Spleen (tissue), 7 donors: Measurements from ENCODE around the gene FBXO11.

Experiments used
- CTCF ChIP-seq, 11 experiments: fragments of 200-600 bp in 7 of 11; fragments of 450-650 bp in 4 of 11; sonication (generic) in 4 of 11; IDR thresholded peaks in 8 of 11; conservative IDR thresholded peaks in 3 of 11; 1 replicate in 7 of 11; 2 replicates in 4 of 11; pipeline versions ENCODE4 v1.4.0 to v1.8.0; 2016 to 2021; ENCODE audit warnings: antibody characterized with exemption in 11 of 11, inconsistent platforms in 4 of 11, mild to moderate bottlenecking in 1 of 11
- POLR2A ChIP-seq, 3 donors: fragments of 450-650 bp; IDR thresholded peaks; one replicate each; pipeline ENCODE4 v1.5.1; 2017; ENCODE audit warnings: antibody characterized with exemption in 3 of 3, mild to moderate bottlenecking in 1 of 3
- POLR2AphosphoS5 ChIP-seq, 3 donors: sonication (generic); formaldehyde crosslinking; IDR thresholded peaks; one replicate each; pipeline ENCODE4 v1.5.1; 2017; ENCODE audit warnings: antibody characterized with exemption in 3 of 3
- donor health status: DM: no; HTN: no; CAD: no; lungs with moderate emphysema.
- donor health status: DM: no; HTN: no; CAD: no.
- donor health status: DM: no; HTN: no; CAD: no.

GRCh38 chr2:47819834-47820233 is 86.5 kb downstream of the FBXO11 start:
- TF ChIP-seq CTCF (IDR thresholded peaks at IDR 0.05 in 8 of 11, conservative IDR thresholded peaks at IDR 0.05 in 3 of 11) (no peak), POLR2AphosphoS5 (IDR thresholded peaks at IDR 0.05) (no peak), POLR2A (IDR thresholded peaks at IDR 0.05) (no peak)
